ENCODE data around the gene SERP2. TPM values are rescaled to one million over a fixed set of nuclear protein-coding genes. Genes with fewer than 3 reads are reported as not detected.

Gene SERP2
- total RNA-seq, 3 donors from 2014 or later = 3.3 to 6.0 (median 5.8) TPM

GRCh38 chr13:44412346-44412935 lies 38.8 kb downstream of the SERP2 start:
- no peaks in the 10 kb centered on the region for H3K4me1 ChIP-seq (ENCODE audit: low read depth)
- no peaks in the 10 kb centered on the region for H3K36me3 ChIP-seq (ENCODE audit: low read depth)
- DNase-seq (no peak), ATAC-seq (no peak)
- TF ChIP-seq, protein P1, sequence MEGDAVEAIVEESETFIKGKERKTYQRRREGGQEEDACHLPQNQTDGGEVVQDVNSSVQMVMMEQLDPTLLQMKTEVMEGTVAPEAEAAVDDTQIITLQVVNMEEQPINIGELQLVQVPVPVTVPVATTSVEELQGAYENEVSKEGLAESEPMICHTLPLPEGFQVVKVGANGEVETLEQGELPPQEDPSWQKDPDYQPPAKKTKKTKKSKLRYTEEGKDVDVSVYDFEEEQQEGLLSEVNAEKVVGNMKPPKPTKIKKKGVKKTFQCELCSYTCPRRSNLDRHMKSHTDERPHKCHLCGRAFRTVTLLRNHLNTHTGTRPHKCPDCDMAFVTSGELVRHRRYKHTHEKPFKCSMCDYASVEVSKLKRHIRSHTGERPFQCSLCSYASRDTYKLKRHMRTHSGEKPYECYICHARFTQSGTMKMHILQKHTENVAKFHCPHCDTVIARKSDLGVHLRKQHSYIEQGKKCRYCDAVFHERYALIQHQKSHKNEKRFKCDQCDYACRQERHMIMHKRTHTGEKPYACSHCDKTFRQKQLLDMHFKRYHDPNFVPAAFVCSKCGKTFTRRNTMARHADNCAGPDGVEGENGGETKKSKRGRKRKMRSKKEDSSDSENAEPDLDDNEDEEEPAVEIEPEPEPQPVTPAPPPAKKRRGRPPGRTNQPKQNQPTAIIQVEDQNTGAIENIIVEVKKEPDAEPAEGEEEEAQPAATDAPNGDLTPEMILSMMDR (IDR thresholded peaks at IDR 0.05) = no peak
- no peaks in the 10 kb centered on the region for H3K9me3 ChIP-seq
- no peak overlapping the region for H3K4me3 ChIP-seq
- intact Hi-C loops (cut with DNase I, micrococcal nuclease) = no loop called here

GRCh38 chr13:44413095-44413494 lies 39.5 kb downstream of the SERP2 start:
- H3K9me3 ChIP-seq = no peaks in the 10 kb centered on the region
- no peaks in the 10 kb centered on the region for H3K4me1 ChIP-seq (ENCODE audit: low read depth)
- ATAC-seq (no peak), DNase-seq (no peak)
- no peak overlapping the region for H3K4me3 ChIP-seq
- intact Hi-C loops (cut with DNase I, micrococcal nuclease) = no loop called here
- TF ChIP-seq, protein P1 (IDR thresholded peaks at IDR 0.05) = no peak
- H3K36me3 ChIP-seq (ENCODE audit: low read depth) = no peaks in the 10 kb centered on the region

DNA sequence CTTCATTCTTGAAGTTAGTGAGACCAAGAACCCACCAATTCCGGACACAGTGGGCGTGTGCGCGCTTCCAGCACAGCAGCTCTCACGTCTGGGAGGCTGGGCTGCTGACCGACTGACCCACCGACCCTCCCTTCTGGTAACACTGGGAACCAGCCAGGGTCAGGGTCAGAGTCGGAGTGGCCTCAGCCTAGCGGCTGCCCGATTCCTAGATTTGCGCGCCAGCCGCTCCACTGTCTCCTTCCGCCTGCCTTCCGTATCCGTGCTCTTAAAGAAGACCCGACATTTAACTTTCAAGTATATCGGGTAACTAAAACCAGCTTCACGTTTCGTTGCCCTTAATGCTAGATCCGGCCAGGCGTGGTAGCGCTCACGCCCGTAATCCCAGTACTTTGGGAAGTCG lies 41.1 kb downstream of the SERP2 start:
- no peak overlapping the region for H3K4me3 ChIP-seq
- H3K36me3 ChIP-seq (ENCODE audit: low read depth) = no peaks in the 10 kb centered on the region
- no peaks in the 10 kb centered on the region for H3K4me1 ChIP-seq (ENCODE audit: low read depth)
- TF ChIP-seq, protein P1 (IDR thresholded peaks at IDR 0.05) = no peak
- peak; percentile 48 for ATAC-seq
- no peak for DNase-seq
- H3K9me3 ChIP-seq = no peaks in the 10 kb centered on the region
- intact Hi-C loops (cut with DNase I, micrococcal nuclease) = no loop called here

DNA sequence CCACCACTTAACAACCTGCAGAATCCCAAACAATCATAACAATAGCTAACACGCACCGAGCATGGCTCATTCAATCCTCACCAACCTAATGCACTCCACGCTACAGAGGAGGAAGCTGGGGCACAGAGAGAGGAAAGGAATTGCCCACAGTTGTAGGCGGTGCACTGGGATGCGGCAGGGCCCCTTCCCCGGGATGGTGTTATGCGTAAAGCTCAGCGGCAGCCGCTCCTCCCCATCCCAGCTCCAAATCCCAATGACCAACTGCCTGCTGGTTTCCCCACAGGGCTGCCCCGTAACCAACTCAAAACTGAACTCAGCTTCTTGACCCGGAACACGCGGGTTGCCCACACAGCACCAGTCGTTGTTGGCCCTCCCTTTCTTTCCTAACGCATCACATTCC lies 42.2 kb downstream of the SERP2 start:
- ATAC-seq (peak; percentile 42), DNase-seq (no peak)
- Histone ChIP-seq H3K4me1 (ENCODE audit: low read depth) (no peaks in the 10 kb centered on the region), H3K9me3 (no peaks in the 10 kb centered on the region), H3K4me3 (no peak overlapping the region), H3K36me3 (ENCODE audit: low read depth) (no peaks in the 10 kb centered on the region)
- TF ChIP-seq, protein P1 (IDR thresholded peaks at IDR 0.05) = no peak
- intact Hi-C loops (cut with DNase I, micrococcal nuclease) = no loop called here

- ATAC-seq = peak; percentile 17
Observed at GRCh38 chr13:44416301-44416700, 42.7 kb downstream of the SERP2 start.

More at GRCh38 chr13:44416301-44416700, 42.7 kb downstream of the SERP2 start:
- Histone ChIP-seq H3K4me3 (no peak overlapping the region), H3K9me3 (no peaks in the 10 kb centered on the region), H3K36me3 (ENCODE audit: low read depth) (no peaks in the 10 kb centered on the region), H3K4me1 (ENCODE audit: low read depth) (no peaks in the 10 kb centered on the region)
- DNase-seq = no peak
- TF ChIP-seq, protein P1 (IDR thresholded peaks at IDR 0.05) = no peak
- intact Hi-C loops (cut with DNase I, micrococcal nuclease) = no loop called here

All from mucosa of descending colon (tissue), 3 donors.